ENCODE data around the gene KRTAP5-9. TPM values are rescaled to one million over a fixed set of nuclear protein-coding genes. Genes with fewer than 3 reads are reported as not detected.

The KRTAP5-9 gene
- total RNA-seq, 3 donors from 2014 or later (not counting 1 experiment from before 2014, with no cell fraction given), result 0.31 TPM; not detected in 2

DNA sequence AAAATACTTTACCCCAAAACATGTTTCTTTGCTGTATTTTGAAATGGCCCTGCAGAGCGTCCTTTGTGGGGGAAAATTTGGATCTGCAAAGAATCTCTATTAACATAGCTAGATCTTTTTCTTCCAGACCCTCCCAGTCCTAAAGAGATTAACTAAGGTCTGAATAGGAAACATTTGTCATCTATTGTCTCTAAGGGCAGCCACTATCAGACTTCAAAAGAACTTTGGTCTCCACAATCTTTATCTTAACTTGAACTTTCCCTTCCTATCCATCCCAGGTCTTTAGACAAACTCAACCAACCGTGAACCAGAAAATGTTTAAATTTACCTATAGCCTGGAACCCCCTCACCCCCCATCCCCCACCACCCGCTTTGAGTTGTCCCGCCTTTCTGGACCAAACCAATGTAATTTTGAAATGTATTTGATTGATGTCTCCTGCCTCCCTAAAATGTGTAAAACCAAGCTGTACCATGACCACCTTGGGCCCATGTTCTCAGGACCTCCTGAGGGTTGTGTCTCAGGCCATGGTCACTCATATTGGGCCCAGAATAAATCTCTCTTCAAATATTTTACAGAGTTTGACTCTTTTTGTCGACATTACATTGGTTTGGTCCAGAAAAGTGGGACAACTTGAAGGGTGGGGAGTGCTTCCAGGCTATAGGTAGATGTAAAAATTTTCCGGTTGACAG lies 3.5 kb upstream of the KRTAP5-9 start:
- Mint-ChIP-seq H3K4me1 (peaks cover 7 to 17% of the 10 kb centered on the region in 2 donors), H3K4me3 (no peak overlapping the region), H3K27me3 (ENCODE audit: low read depth in 2 of 2) (peaks cover 24 to 26% of the 10 kb centered on the region in 2 donors), H3K27ac (no peak overlapping the region), H3K9me3 (no peaks in the 10 kb centered on the region), H3K36me3 (no peaks in the 10 kb centered on the region)
- ATAC-seq, result no peak
- Histone ChIP-seq H3K4me1 (ENCODE audit: control insufficient read depth, insufficient read depth, low read length) (no peaks in the 10 kb centered on the region), H3K36me3 (ENCODE audit: control insufficient read depth, insufficient read depth, low read length) (no peaks in the 10 kb centered on the region), H3K9me3 (ENCODE audit: control insufficient read depth, insufficient read depth, low read length) (no peaks in the 10 kb centered on the region), H3K4me3 (ENCODE audit: low read length) (no peak overlapping the region), H3K27me3 (ENCODE audit: control insufficient read depth, insufficient read depth, low read length) (no peaks in the 10 kb centered on the region), H3K27ac (ENCODE audit: low read length) (no peak overlapping the region)
- intact Hi-C loops (cut with micrococcal nuclease), result no loop called here
- WGBS (ENCODE audit: insufficient coverage), result 91% methylated on average over 4 of the region's 6 CpGs
- TF ChIP-seq, protein P1, sequence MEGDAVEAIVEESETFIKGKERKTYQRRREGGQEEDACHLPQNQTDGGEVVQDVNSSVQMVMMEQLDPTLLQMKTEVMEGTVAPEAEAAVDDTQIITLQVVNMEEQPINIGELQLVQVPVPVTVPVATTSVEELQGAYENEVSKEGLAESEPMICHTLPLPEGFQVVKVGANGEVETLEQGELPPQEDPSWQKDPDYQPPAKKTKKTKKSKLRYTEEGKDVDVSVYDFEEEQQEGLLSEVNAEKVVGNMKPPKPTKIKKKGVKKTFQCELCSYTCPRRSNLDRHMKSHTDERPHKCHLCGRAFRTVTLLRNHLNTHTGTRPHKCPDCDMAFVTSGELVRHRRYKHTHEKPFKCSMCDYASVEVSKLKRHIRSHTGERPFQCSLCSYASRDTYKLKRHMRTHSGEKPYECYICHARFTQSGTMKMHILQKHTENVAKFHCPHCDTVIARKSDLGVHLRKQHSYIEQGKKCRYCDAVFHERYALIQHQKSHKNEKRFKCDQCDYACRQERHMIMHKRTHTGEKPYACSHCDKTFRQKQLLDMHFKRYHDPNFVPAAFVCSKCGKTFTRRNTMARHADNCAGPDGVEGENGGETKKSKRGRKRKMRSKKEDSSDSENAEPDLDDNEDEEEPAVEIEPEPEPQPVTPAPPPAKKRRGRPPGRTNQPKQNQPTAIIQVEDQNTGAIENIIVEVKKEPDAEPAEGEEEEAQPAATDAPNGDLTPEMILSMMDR (IDR thresholded peaks at IDR 0.05), result no peak
- DNase-seq, result no peak

DNA sequence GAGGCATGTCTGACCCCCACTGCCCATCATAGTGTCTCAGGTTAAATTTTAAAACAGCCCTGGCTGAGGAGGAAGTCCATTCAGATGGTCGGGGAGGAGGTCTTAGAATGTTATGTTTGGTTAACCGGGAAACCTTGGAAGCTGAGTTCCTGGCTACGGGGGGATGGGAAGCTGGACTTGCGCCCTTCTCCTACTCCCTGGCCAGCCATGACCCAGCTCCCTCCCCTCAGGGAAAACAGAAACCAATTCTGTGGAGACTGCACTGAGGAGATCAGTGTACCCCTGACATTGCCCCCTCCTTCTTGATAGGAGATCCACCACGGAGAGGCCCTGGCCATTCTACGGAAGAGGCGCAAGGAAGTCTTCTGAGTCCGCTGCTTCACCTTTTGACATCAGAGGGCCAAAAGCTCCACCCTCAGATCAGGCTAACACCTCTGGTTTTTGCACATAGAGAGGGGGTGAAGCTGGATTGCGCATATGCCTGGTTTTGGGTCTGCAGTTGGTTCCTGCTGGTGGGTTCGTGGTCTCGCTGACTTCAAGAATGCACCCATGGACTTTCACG lies 2.7 kb upstream of the KRTAP5-9 start:
- no peaks in the 10 kb centered on the region for H3K36me3 Mint-ChIP-seq
- WGBS (ENCODE audit: insufficient coverage), result 86% methylated on average over 12 of the region's 12 CpGs
- DNase-seq, result no peak
- H3K9me3 Mint-ChIP-seq, result no peaks in the 10 kb centered on the region
- intact Hi-C loops (cut with micrococcal nuclease), result no loop called here
- peaks cover 7 to 17% of the 10 kb centered on the region in 2 donors for H3K4me1 Mint-ChIP-seq
- Histone ChIP-seq H3K4me1 (ENCODE audit: control insufficient read depth, insufficient read depth, low read length) (no peaks in the 10 kb centered on the region), H3K9me3 (ENCODE audit: control insufficient read depth, insufficient read depth, low read length) (no peaks in the 10 kb centered on the region), H3K36me3 (ENCODE audit: control insufficient read depth, insufficient read depth, low read length) (no peaks in the 10 kb centered on the region), H3K27me3 (ENCODE audit: control insufficient read depth, insufficient read depth, low read length) (no peaks in the 10 kb centered on the region), H3K27ac (ENCODE audit: low read length) (no peak overlapping the region), H3K4me3 (ENCODE audit: low read length) (no peak overlapping the region)
- no peak overlapping the region for H3K4me3 Mint-ChIP-seq
- no peak for ATAC-seq
- peaks cover 24 to 26% of the 10 kb centered on the region in 2 donors for H3K27me3 Mint-ChIP-seq (ENCODE audit: low read depth in 2 of 2)
- H3K27ac Mint-ChIP-seq, result no peak overlapping the region
- TF ChIP-seq, protein P1 (IDR thresholded peaks at IDR 0.05), result no peak

DNA sequence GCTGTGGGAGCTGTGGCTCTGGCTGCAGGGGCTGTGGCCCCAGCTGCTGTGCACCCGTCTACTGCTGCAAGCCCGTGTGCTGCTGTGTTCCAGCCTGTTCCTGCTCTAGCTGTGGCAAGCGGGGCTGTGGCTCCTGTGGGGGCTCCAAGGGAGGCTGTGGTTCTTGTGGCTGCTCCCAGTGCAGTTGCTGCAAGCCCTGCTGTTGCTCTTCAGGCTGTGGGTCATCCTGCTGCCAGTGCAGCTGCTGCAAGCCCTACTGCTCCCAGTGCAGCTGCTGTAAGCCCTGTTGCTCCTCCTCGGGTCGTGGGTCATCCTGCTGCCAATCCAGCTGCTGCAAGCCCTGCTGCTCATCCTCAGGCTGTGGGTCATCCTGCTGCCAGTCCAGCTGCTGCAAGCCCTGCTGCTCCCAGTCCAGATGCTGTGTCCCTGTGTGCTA lies 514 bp downstream of the KRTAP5-9 start:
- Mint-ChIP-seq H3K4me1 (peaks cover 4 to 8% of the 10 kb centered on the region in 2 donors), H3K4me3 (no peak overlapping the region), H3K27ac (no peak overlapping the region), H3K27me3 (ENCODE audit: low read depth in 2 of 2) (peaks cover 15 to 33% of the 10 kb centered on the region in 2 donors), H3K9me3 (no peaks in the 10 kb centered on the region), H3K36me3 (no peaks in the 10 kb centered on the region)
- 33% methylated on average over 5 of the region's 5 CpGs for WGBS (ENCODE audit: insufficient coverage)
- Histone ChIP-seq H3K9me3 (ENCODE audit: control insufficient read depth, insufficient read depth, low read length) (no peaks in the 10 kb centered on the region), H3K4me3 (ENCODE audit: low read length) (no peak overlapping the region), H3K4me1 (ENCODE audit: control insufficient read depth, insufficient read depth, low read length) (no peaks in the 10 kb centered on the region), H3K27ac (ENCODE audit: low read length) (no peak overlapping the region), H3K36me3 (ENCODE audit: control insufficient read depth, insufficient read depth, low read length) (no peaks in the 10 kb centered on the region), H3K27me3 (ENCODE audit: control insufficient read depth, insufficient read depth, low read length) (no peaks in the 10 kb centered on the region)
- DNase-seq (no peak), ATAC-seq (no peak)
- intact Hi-C loops (cut with micrococcal nuclease), result no loop called here
- TF ChIP-seq, protein P1 (IDR thresholded peaks at IDR 0.05), result no peak
